ENCODE results near the gene ZNF740. TPM values are rescaled to one million over a fixed set of nuclear protein-coding genes. Genes with fewer than 3 reads are reported as not detected.
"Not testable (repeated sequence)": the region's sequence is repeated elsewhere in the genome, so short reads cannot be mapped to it uniquely, and the experiment has no call there.

Gene ZNF740
- total and polyA plus RNA-seq, 10 of the 15 experiments (the other 5 are each of a cell fraction or from before 2014, with no cell fraction given), result 1.4 to 33.6 (median 11.3) TPM

GRCh38 chr12:53161119-53161911, 19.2 kb upstream of the ZNF740 start (continued):
- TF ChIP-seq, protein P1, sequence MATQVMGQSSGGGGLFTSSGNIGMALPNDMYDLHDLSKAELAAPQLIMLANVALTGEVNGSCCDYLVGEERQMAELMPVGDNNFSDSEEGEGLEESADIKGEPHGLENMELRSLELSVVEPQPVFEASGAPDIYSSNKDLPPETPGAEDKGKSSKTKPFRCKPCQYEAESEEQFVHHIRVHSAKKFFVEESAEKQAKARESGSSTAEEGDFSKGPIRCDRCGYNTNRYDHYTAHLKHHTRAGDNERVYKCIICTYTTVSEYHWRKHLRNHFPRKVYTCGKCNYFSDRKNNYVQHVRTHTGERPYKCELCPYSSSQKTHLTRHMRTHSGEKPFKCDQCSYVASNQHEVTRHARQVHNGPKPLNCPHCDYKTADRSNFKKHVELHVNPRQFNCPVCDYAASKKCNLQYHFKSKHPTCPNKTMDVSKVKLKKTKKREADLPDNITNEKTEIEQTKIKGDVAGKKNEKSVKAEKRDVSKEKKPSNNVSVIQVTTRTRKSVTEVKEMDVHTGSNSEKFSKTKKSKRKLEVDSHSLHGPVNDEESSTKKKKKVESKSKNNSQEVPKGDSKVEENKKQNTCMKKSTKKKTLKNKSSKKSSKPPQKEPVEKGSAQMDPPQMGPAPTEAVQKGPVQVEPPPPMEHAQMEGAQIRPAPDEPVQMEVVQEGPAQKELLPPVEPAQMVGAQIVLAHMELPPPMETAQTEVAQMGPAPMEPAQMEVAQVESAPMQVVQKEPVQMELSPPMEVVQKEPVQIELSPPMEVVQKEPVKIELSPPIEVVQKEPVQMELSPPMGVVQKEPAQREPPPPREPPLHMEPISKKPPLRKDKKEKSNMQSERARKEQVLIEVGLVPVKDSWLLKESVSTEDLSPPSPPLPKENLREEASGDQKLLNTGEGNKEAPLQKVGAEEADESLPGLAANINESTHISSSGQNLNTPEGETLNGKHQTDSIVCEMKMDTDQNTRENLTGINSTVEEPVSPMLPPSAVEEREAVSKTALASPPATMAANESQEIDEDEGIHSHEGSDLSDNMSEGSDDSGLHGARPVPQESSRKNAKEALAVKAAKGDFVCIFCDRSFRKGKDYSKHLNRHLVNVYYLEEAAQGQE (IDR thresholded peaks at IDR 0.05; ENCODE audit: low read depth, low read length), result no peak
- TF ChIP-seq ZBTB40 (IDR thresholded peaks at IDR 0.05; ENCODE audit: borderline replicate concordance) (no peak), RAD51 (IDR thresholded peaks at IDR 0.05) (no peak), HDAC6 (IDR thresholded peaks at IDR 0.05; ENCODE audit: unreplicated experiment) (no peak), MYC (IDR thresholded peaks at IDR 0.05; ENCODE audit: insufficient read depth, insufficient read length, insufficient replicate concordance, low read length, severe bottlenecking) (no peak), HSF1 (IDR thresholded peaks at IDR 0.05; ENCODE audit: low read depth, low read length) (no peak)
- TF ChIP-seq, protein P2, sequence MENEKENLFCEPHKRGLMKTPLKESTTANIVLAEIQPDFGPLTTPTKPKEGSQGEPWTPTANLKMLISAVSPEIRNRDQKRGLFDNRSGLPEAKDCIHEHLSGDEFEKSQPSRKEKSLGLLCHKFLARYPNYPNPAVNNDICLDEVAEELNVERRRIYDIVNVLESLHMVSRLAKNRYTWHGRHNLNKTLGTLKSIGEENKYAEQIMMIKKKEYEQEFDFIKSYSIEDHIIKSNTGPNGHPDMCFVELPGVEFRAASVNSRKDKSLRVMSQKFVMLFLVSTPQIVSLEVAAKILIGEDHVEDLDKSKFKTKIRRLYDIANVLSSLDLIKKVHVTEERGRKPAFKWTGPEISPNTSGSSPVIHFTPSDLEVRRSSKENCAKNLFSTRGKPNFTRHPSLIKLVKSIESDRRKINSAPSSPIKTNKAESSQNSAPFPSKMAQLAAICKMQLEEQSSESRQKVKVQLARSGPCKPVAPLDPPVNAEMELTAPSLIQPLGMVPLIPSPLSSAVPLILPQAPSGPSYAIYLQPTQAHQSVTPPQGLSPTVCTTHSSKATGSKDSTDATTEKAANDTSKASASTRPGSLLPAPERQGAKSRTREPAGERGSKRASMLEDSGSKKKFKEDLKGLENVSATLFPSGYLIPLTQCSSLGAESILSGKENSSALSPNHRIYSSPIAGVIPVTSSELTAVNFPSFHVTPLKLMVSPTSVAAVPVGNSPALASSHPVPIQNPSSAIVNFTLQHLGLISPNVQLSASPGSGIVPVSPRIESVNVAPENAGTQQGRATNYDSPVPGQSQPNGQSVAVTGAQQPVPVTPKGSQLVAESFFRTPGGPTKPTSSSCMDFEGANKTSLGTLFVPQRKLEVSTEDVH (IDR thresholded peaks at IDR 0.05; ENCODE audit: low read depth, partially characterized antibody), result no peak

- CTCF ChIA-PET, result interaction anchor here (1.0 to 8.3 kb wide), 7 partner anchors 10 to 124 kb away, joined by 3 to 188 read pairs (median 7); partner anchors contain the start of genes CSAD, ITGB7 and ZNF740
- in situ Hi-C loops (cut with MboI), result loop anchor here (5.0 kb wide), 1 partner anchor 124 kb away; no protein-coding TSS in a partner anchor
- BruUV-seq (replicated peaks); ATAC-seq; H3K9me3 ChIP-seq (replicated peaks; ENCODE audit: control insufficient read depth, insufficient read depth, low read length); H3K27me3 ChIP-seq (replicated peaks in 1 of 2; ENCODE audit: control insufficient read depth in 2 of 2, insufficient read depth in 2 of 2, low read length in 1 of 2); H3K9ac ChIP-seq (ENCODE audit: control insufficient read depth, insufficient read depth, low read length); H3K4me2 ChIP-seq (ENCODE audit: control insufficient read depth, insufficient read depth); H3K4me3 ChIP-seq; POLR2A ChIA-PET; H3K79me2 ChIP-seq (ENCODE audit: control insufficient read depth, insufficient read depth, low read length); H3K27ac ChIP-seq (ENCODE audit: control insufficient read depth, insufficient read depth); RAD21 ChIA-PET (ENCODE audit: unreplicated experiment); DNase-seq (ENCODE audit: low read depth, low spot score); H3K36me3 ChIP-seq (ENCODE audit: control insufficient read depth in 2 of 2, insufficient read depth in 2 of 2, low read length in 1 of 2); intact Hi-C loops (cut with micrococcal nuclease; ENCODE audit: unreplicated experiment); H4K20me1 ChIP-seq (ENCODE audit: control insufficient read depth, insufficient read depth); H3K4me1 ChIP-seq (ENCODE audit: control insufficient read depth, insufficient read depth, low read length); FAIRE-seq; H2AFZ ChIP-seq (ENCODE audit: control insufficient read depth, low read depth, low read length): not testable (repeated sequence)
- 56% methylated on average over 2 of the region's 2 CpGs for WGBS (ENCODE audit: insufficient coverage, insufficient replicate concordance, low lambda C conversion rate, missing lambda C conversion rate)
- SMC1A ChIA-PET (ENCODE audit: uncharacterized antibody, unreplicated experiment), result interaction anchor here (0.6 to 5.5 kb wide), 6 partner anchors 13 to 174 kb away, joined by 3 to 39 read pairs (median 4); partner anchors contain the start of genes AAAS, CSAD and ZNF740
These were observed 17.5 kb upstream of the ZNF740 start for GRCh38 chr12:53163008-53163407.

All from GM12878 (cell line).